ENCODE results near the gene METTL13.
"Not testable (repeated sequence)": the region's sequence is repeated elsewhere in the genome, so short reads cannot be mapped to it uniquely, and the experiment has no call there.

Gene METTL13

DNA sequence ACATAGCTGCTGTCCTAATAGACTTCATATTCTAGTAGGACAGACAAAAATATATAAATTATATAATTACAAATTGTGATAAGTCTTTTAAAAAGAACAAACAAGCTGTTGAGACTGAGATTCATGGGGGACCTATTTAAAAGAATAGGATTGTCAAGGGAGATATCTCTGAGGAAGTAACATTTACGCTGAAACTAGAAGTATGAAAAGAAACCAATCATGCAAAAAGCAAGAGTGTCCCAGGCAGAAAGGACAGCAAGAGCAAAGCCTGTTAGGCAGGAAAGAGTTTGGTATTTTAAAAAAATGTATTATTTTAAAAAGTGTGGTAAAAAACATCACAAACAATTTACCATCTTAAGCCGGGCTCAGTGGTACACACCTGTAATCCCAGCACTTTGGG, 9.1 kb upstream of the METTL13 start:
- DNase-seq = no peak

DNA sequence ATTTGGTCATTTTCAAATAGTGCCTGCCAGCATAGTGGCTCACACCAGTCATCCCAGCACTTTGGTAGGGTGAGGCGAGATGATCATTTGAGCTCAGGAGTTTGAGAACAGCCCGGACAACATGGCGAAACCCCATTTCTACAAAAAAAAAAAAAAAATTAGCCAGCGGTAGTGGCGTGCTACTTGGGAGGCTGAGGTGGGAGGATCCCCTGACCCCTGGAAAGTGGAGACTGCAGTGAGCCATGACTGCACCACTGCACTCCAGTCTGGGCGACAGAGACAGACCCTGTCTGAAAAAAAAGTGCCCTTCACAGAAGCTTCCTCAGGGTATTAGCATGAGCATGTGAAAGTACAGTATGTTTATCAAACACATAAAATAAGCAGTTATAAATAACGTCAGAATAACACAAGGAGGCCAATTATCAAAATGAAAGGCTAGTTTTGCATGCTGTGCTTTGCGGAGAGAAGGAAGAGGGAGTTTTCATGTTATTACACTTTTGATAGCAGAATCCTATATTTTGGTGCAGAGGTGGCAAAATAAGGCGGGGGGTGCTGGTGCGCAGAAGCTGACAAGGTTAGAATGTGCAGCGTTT, 781 bp upstream of the METTL13 start:
- DNase-seq = peak in 1 of 2 experiments; percentile 7

- no peak for DNase-seq
Observed at GRCh38 chr1:171783816-171784530, 2.5 kb downstream of the METTL13 start.

GRCh38 chr1:171784784-171785183, 3.3 kb downstream of the METTL13 start:
- no peak for DNase-seq

DNA sequence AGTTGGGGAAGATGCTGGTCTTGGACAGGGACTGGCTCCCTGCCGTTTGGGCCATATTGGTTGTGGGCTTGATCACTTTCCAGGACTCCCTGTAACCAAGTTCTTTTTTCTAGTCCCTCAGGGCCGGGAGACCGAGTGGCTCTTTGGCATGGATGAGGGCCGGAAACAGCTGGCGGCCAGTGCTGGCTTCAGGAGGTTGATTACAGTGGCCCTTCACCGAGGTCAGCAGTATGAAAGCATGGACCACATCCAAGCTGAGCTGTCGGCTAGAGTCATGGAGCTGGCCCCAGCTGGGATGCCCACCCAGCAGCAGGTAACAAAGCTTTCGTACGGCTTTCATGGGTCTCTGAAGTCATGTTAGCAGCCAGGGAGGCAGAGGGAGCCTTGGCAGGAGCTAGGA, 4.3 kb downstream of the METTL13 start:
- no peak for DNase-seq

DNA sequence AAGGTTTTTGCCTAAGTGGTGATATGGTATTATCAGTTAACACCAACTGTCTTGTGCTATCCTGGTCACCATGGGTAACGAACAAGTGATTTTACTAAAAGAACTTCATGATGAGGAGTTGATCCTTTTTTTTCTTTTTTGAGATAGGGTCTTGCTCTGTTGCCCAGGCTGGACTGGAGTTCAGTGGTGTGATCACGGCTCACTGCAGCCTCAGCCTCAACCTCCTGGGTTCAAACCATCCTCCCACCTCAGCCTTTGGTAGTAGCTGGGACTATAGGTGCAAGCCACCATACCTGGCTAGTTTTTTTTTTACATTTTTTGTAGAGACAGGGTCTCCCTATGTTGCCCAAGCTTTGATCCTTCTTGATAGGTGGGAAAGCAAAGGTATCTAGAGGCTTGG, 5.1 kb downstream of the METTL13 start:
- DNase-seq = no peak

GRCh38 chr1:171787686-171788480, 6.4 kb downstream of the METTL13 start:
- DNase-seq = no peak

GRCh38 chr1:171788696-171789095, 7.2 kb downstream of the METTL13 start:
- no peak for DNase-seq

DNA sequence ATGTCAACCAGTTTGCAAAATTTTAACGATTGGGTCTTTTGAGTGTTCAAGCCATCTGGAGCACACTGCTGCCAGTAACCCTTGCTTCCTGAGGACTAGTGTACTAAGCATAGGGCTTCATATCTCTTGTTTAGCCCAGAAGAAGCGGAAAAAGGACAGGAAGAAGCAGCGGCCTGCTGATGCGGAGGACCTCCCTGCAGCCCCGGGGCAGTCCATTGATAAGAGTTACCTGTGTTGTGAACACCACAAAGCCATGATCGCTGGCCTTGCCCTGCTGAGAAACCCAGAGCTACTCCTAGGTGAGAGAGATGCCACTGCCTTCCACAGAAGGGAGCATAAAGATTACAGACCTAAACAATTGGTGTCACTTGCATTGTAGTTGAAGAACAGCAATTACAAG, 8.9 kb downstream of the METTL13 start:
- DNase-seq = no peak

- DNase-seq = no peak
Observed at GRCh38 chr1:171792656-171793369, 11.4 kb downstream of the METTL13 start.

GRCh38 chr1:171793636-171794035, 12.2 kb downstream of the METTL13 start:
- DNase-seq = no peak

GRCh38 chr1:171794085-171794484, 12.6 kb downstream of the METTL13 start:
- DNase-seq = no peak

GRCh38 chr1:171796592-171796991, 15.1 kb downstream of the METTL13 start:
- DNase-seq = no peak

DNA sequence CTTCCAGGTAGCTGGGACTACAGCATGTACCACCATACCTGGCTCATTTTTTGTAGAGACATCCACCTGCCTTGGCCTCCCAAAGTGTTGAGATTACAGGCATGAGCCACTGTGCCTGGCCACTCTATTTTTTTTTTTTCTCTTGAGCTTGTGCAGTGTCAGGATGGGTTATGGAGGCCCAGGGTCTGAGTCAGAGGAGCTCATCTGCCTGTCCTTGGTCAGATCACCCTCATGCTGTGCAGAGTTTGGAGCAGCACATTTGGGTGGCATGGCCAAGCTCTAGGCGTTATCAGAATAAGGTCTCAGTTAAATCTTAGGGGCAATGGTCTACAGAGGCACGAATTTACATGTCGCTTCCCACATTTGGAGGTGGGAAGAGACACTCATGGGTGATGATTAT, 16.9 kb downstream of the METTL13 start:
- DNase-seq = no peak

GRCh38 chr1:171798765-171799164, 17.3 kb downstream of the METTL13 start:
- DNase-seq = no peak

DNA sequence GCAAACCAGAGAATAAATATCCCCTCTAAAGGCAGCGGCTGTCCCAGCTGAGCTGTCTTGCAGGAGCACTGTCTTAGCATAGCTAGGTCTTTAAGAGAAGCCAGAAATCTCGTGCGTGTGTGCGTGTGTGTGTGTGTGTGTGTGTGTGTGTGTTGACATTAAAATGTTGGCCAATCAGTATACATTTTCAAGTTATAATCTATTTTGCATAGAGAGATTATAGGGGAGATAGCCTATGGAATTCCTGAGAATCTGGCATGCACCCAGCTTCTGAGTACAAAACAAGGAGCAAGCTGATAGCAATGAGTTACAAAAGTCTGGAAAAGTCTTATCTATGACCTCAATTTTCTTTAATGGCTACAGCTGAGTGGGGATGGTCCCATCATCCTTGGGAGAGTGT, 17.7 kb downstream of the METTL13 start:
- DNase-seq = no peak

GRCh38 chr1:171799698-171800097, 18.2 kb downstream of the METTL13 start:
- not testable (repeated sequence) for DNase-seq

GRCh38 chr1:171800342-171800741, 18.9 kb downstream of the METTL13 start:
- DNase-seq = no peak

DNA sequence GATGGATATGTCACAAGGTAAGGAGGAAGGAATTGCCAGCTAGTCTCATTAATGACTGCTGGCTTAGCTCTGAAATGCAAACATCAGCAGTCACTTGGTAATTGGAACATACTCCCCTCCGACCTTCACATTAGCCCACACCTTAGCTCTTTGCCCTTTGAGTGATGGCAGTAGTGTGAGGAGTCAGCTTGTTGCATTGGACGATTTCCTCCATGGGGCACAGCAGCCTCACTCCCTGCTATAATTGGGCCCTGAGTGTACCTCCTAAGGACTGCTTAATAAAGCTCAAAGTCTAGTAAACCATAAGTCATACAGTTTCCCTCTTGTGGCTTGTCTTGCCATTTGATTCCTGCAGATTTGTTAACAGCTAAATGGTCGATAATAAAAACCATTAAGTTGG, 19.4 kb downstream of the METTL13 start:
- DNase-seq = no peak

GRCh38 chr1:171801487-171801891, 20.0 kb downstream of the METTL13 start:
- peak; percentile 19 to 53 for DNase-seq

DNA sequence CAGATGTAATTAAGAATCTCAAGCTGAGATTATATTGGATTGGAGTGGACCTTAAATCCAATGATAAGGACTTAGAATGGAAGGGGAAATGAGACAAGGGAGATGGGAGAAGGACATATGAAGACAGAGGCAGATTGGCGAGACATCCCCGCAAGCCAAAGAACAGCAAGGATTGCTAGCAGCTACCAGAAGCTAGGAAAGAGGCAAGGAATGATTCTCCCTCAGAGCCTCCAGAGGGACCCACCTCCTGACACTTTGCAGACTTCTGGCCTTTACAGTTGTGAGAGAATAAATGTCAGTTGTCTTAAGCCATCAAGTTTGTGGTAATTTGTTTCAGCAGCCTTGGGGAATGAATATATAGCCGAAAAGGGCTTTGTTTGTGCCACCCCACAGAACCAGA, 20.7 kb downstream of the METTL13 start:
- no peak for DNase-seq

GRCh38 chr1:171803045-171803444, 21.6 kb downstream of the METTL13 start:
- no peak for DNase-seq

- DNase-seq = no peak
Observed at GRCh38 chr1:171803461-171804022, 22.1 kb downstream of the METTL13 start.
